Transverse colon (tissue), 4 donors: ENCODE results near the gene SLCO4A1. TPM values are rescaled to one million over a fixed set of nuclear protein-coding genes. Genes with fewer than 3 reads are reported as not detected.

Source experiments
- DNase-seq: peaks from one replicate; pipeline ENCODE4 v3.0.0-alpha.2; 2019
- H3K27ac ChIP-seq, 4 donors: fragments of 200-600 bp; sonication (generic); 2 replicates each; pipeline ENCODE4 v1.5.1; 2016 to 2018; ENCODE audit warnings: inconsistent platforms in 4 of 4
- H3K27me3 ChIP-seq: fragments of 200-600 bp; sonication (generic); 2 replicates; pipeline ENCODE4 v1.5.1; 2017; ENCODE audit warnings: inconsistent platforms
- H3K36me3 ChIP-seq, 4 donors: fragments of 200-600 bp; sonication (generic); 2 replicates each; pipeline ENCODE4 v1.5.1; 2017 to 2019; ENCODE audit warnings: inconsistent platforms in 4 of 4
- H3K4me1 ChIP-seq, 4 donors: fragments of 200-600 bp; sonication (generic); 2 replicates each; pipeline ENCODE4 v1.5.1; 2017 to 2020; ENCODE audit warnings: inconsistent platforms in 4 of 4
- H3K4me3 ChIP-seq, 4 donors: fragments of 200-600 bp; sonication (generic); 1 replicate in 1 of 4; 2 replicates in 3 of 4; pipeline versions ENCODE4 v1.5.1 to v1.6.1; 2017 to 2019; ENCODE audit warnings: inconsistent platforms in 4 of 4
- H3K9me3 ChIP-seq, 2 donors: fragments of 200-600 bp; sonication (generic); 2 replicates each; pipeline ENCODE4 v1.5.1; 2017 to 2019; ENCODE audit warnings: inconsistent platforms in 2 of 2
- CTCF ChIP-seq, 5 experiments: fragments of 200-600 bp in 3 of 5; fragments of 450-650 bp in 2 of 5; sonication (generic) in 3 of 5; IDR thresholded peaks; 1 replicate in 2 of 5; 2 replicates in 3 of 5; pipeline ENCODE4 v1.5.1; 2016 to 2017; ENCODE audit warnings: antibody characterized with exemption in 5 of 5, inconsistent platforms in 3 of 5, mild to moderate bottlenecking in 2 of 5, moderate library complexity in 1 of 5
- EP300 ChIP-seq: sonication (generic); formaldehyde crosslinking; IDR thresholded peaks from one replicate; pipeline ENCODE4 v1.6.1; 2017; ENCODE audit warnings: antibody characterized with exemption, low read depth
- POLR2A ChIP-seq: fragments of 450-650 bp; IDR thresholded peaks from one replicate; pipeline ENCODE4 v1.6.1; 2016; ENCODE audit warnings: antibody characterized with exemption, mild to moderate bottlenecking, moderate library complexity
- POLR2AphosphoS5 ChIP-seq, 3 donors: sonication (generic); formaldehyde crosslinking; IDR thresholded peaks; one replicate each; pipeline ENCODE4 v1.6.1; 2016; ENCODE audit warnings: antibody characterized with exemption in 3 of 3
- WGBS, 2 donors: methylation state at CpG; one replicate each; pipeline ENCODE4 v1.1.5; 2018; ENCODE audit warnings: low coverage in 1 of 2; 5-methylcytosine and 5-hydroxymethylcytosine counted together
- in situ Hi-C, 4 donors: fragments of 200-750 bp; cut with MboI; loops; one replicate each; pipeline versions ENCODE4 v1.15.0 to v1.15.1; 2017; ENCODE audit warnings: low sequenced_read_pairs in 3 of 4, low pct_ligation_motif_present in 1 of 4, low pct_unique_long_range_greater_than_20kb in 1 of 4
- intact Hi-C: fragments of 100-400 bp; cut with DNase I; formaldehyde crosslinking; loops from one replicate; pipeline ENCODE4 v1.15.1; 2023; ENCODE audit warnings: low total_unique reads
- total RNA-seq, 4 donors: library from RNA; depleted of rRNA; stranded (reverse); fragments of >200 nt; gene quantifications; one replicate each; pipeline ENCODE4 v1.1.0, GENCODE V29; 2016

Gene SLCO4A1
- total RNA-seq, 4 donors from 2014 or later: 13.7 to 375 (median 60.0) TPM

GRCh38 chr20:62628691-62629090, 13.6 kb upstream of the SLCO4A1 start:
- Histone ChIP-seq H3K4me1 (peaks cover 8 to 14% (median 11%) of the 10 kb centered on the region in 4 donors), H3K9me3 (no peaks in the 10 kb centered on the region), H3K27me3 (peaks cover under 1% of the 10 kb centered on the region), H3K4me3 (no peak overlapping the region), H3K27ac (peak overlapping the region in 1 of 4 donors; percentile 15), H3K36me3 (no peaks in the 10 kb centered on the region)
- intact Hi-C loops (no loop called here), in situ Hi-C loops (no loop called here)
- DNase-seq: no peak
- TF ChIP-seq EP300 (no peak), POLR2A (no peak), POLR2AphosphoS5 (IDR thresholded peaks at IDR 0.05) (no peak), CTCF (IDR thresholded peaks at IDR 0.05) (no peak)
- 70 to 90% methylated on average over 4 to 6 of the region's 6 CpGs for WGBS, 2 donors

GRCh38 chr20:62629864-62630470, 12.3 kb upstream of the SLCO4A1 start:
- 94 to 100% methylated on average over 5 to 18 of the region's 18 CpGs for WGBS, 2 donors
- intact Hi-C loops: no loop called here
- Histone ChIP-seq H3K27ac (no peak overlapping the region), H3K27me3 (peaks cover 8% of the 10 kb centered on the region), H3K9me3 (no peaks in the 10 kb centered on the region), H3K36me3 (no peaks in the 10 kb centered on the region), H3K4me3 (no peak overlapping the region), H3K4me1 (peaks cover 0 to 1% (median under 1%) of the 10 kb centered on the region in 4 donors)
- no peak for TF ChIP-seq CTCF (IDR thresholded peaks at IDR 0.05)
- no peak for TF ChIP-seq POLR2AphosphoS5 (IDR thresholded peaks at IDR 0.05)
- no peak for TF ChIP-seq POLR2A
- TF ChIP-seq EP300: no peak
- in situ Hi-C loops: no loop called here
- DNase-seq: no peak

- Histone ChIP-seq H3K27me3 (peaks cover 8% of the 10 kb centered on the region), H3K36me3 (no peaks in the 10 kb centered on the region), H3K4me3 (no peak overlapping the region), H3K27ac (no peak overlapping the region), H3K9me3 (no peaks in the 10 kb centered on the region), H3K4me1 (no peaks in the 10 kb centered on the region)
- DNase-seq: no peak
- 60 to 91% methylated on average over 1 to 24 of the region's 24 CpGs for WGBS, 2 donors
- intact Hi-C loops: no loop called here
- in situ Hi-C loops: no loop called here
- TF ChIP-seq POLR2A: no peak
- no peak for TF ChIP-seq POLR2AphosphoS5 (IDR thresholded peaks at IDR 0.05)
- TF ChIP-seq CTCF (IDR thresholded peaks at IDR 0.05): no peak
Observed at GRCh38 chr20:62631336-62632308, 10.7 kb upstream of the SLCO4A1 start.

- Histone ChIP-seq H3K36me3 (no peaks in the 10 kb centered on the region), H3K27me3 (peaks cover 8% of the 10 kb centered on the region), H3K4me1 (no peaks in the 10 kb centered on the region), H3K9me3 (no peaks in the 10 kb centered on the region), H3K4me3 (no peak overlapping the region), H3K27ac (no peak overlapping the region)
- intact Hi-C loops: no loop called here
- no peak for DNase-seq
- in situ Hi-C loops: no loop called here
- WGBS, 2 donors: 68 to 75% methylated on average over 6 to 7 of the region's 7 CpGs
- TF ChIP-seq EP300 (no peak), POLR2A (no peak), CTCF (IDR thresholded peaks at IDR 0.05) (no peak), POLR2AphosphoS5 (IDR thresholded peaks at IDR 0.05) (no peak)
Observed at GRCh38 chr20:62632575-62633090, 9.7 kb upstream of the SLCO4A1 start.
